Measurements from ENCODE around the gene BCL2A1. TPM values are rescaled to one million over a fixed set of nuclear protein-coding genes. Genes with fewer than 3 reads are reported as not detected.

Gene BCL2A1
- total RNA-seq, 1 experiment from 2014 or later = 4.7 TPM

GRCh38 chr15:79923079-79923514 lies 47.9 kb downstream of the BCL2A1 start:
- in situ Hi-C loops (cut with HindIII; ENCODE audit: low pct_unique_long_range_greater_than_20kb, low sequenced_read_pairs) = no loop called here
- no peaks in the 10 kb centered on the region for H3K27me3 ChIP-seq (ENCODE audit: control insufficient read depth, insufficient read depth, low read length)
- no TSS peak for BruUV-seq (replicated peaks)
- H3K27ac ChIP-seq (ENCODE audit: low read length) = peak overlapping the region; percentile 81
- H3K36me3 ChIP-seq (ENCODE audit: control insufficient read depth, insufficient read depth, low read length) = peaks cover 2% of the 10 kb centered on the region
- CTCF ChIA-PET = interaction anchor here (0.6 kb wide), 1 partner anchor 60 kb away, joined by 3 read pairs; no protein-coding TSS in a partner anchor
- ATAC-seq (peak; percentile 78), DNase-seq (ENCODE audit: low read depth, low spot score) (no peak)
- peak overlapping the region; percentile 97 for H3K4me3 ChIP-seq (ENCODE audit: low read depth in 2 of 2, low read length in 2 of 2)
- POLR2A ChIA-PET = interaction anchor here (1.1 to 1.4 kb wide), 2 partner anchors 8 to 47 kb away, joined by 3 to 8 read pairs; partner anchors contain the start of gene BCL2A1
- H3K4me1 ChIP-seq (ENCODE audit: control insufficient read depth, insufficient read depth, low read length) = 0 out of 2 replicates have a peak, but pooled peaks cover 3% of the 10 kb centered on the region
- intact Hi-C loops (cut with micrococcal nuclease; ENCODE audit: unreplicated experiment) = loop anchor here (5.0 kb wide), 1 partner anchor 44 kb away; no protein-coding TSS in a partner anchor
- H3K9me3 ChIP-seq (ENCODE audit: control insufficient read depth, insufficient read depth, low read depth, low read length) = peaks cover 32% of the 10 kb centered on the region
- TF ChIP-seq, protein P1, sequence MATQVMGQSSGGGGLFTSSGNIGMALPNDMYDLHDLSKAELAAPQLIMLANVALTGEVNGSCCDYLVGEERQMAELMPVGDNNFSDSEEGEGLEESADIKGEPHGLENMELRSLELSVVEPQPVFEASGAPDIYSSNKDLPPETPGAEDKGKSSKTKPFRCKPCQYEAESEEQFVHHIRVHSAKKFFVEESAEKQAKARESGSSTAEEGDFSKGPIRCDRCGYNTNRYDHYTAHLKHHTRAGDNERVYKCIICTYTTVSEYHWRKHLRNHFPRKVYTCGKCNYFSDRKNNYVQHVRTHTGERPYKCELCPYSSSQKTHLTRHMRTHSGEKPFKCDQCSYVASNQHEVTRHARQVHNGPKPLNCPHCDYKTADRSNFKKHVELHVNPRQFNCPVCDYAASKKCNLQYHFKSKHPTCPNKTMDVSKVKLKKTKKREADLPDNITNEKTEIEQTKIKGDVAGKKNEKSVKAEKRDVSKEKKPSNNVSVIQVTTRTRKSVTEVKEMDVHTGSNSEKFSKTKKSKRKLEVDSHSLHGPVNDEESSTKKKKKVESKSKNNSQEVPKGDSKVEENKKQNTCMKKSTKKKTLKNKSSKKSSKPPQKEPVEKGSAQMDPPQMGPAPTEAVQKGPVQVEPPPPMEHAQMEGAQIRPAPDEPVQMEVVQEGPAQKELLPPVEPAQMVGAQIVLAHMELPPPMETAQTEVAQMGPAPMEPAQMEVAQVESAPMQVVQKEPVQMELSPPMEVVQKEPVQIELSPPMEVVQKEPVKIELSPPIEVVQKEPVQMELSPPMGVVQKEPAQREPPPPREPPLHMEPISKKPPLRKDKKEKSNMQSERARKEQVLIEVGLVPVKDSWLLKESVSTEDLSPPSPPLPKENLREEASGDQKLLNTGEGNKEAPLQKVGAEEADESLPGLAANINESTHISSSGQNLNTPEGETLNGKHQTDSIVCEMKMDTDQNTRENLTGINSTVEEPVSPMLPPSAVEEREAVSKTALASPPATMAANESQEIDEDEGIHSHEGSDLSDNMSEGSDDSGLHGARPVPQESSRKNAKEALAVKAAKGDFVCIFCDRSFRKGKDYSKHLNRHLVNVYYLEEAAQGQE (IDR thresholded peaks at IDR 0.05; ENCODE audit: insufficient read depth in 1 of 2, low read depth in 2 of 2, low read length in 1 of 2) = no peak
- TF ChIP-seq TCF7L2 (IDR thresholded peaks at IDR 0.05; ENCODE audit: low read depth, low read length) (no peak), CTCF (IDR thresholded peaks at IDR 0.05) (no peak), SIN3A (IDR thresholded peaks at IDR 0.05; ENCODE audit: borderline replicate concordance, insufficient read depth, low read depth, low read length) (no peak), POLR2AphosphoS5 (IDR thresholded peaks at IDR 0.05; ENCODE audit: low read depth, low read length) (no peak)

GRCh38 chr15:79922512-79923078 lies 48.4 kb downstream of the BCL2A1 start:
- no peak for TF ChIP-seq TCF7L2 (IDR thresholded peaks at IDR 0.05; ENCODE audit: low read depth, low read length)
- TF ChIP-seq POLR2AphosphoS5 (IDR thresholded peaks at IDR 0.05; ENCODE audit: low read depth, low read length) = peak; percentile 16; the same call in 1 of the 2 replicates
- BruUV-seq (replicated peaks) = no TSS peak
- DNase-seq (ENCODE audit: low read depth, low spot score) = no peak
- 0 out of 2 replicates have a peak, but pooled peaks cover 3% of the 10 kb centered on the region for H3K4me1 ChIP-seq (ENCODE audit: control insufficient read depth, insufficient read depth, low read length)
- peak; percentile 22 for ATAC-seq
- CTCF ChIA-PET = no interaction called here
- H3K27me3 ChIP-seq (ENCODE audit: control insufficient read depth, insufficient read depth, low read length) = no peaks in the 10 kb centered on the region
- peak overlapping the region; percentile 81 for H3K27ac ChIP-seq (ENCODE audit: low read length)
- in situ Hi-C loops (cut with HindIII; ENCODE audit: low pct_unique_long_range_greater_than_20kb, low sequenced_read_pairs) (no loop called here), intact Hi-C loops (cut with micrococcal nuclease; ENCODE audit: unreplicated experiment) (loop anchor here (5.0 kb wide), 1 partner anchor 45 kb away; no protein-coding TSS in a partner anchor)
- H3K36me3 ChIP-seq (ENCODE audit: control insufficient read depth, insufficient read depth, low read length) = peaks cover 2% of the 10 kb centered on the region
- H3K4me3 ChIP-seq (ENCODE audit: low read depth in 2 of 2, low read length in 2 of 2) = peak overlapping the region; percentile 97
- H3K9me3 ChIP-seq (ENCODE audit: control insufficient read depth, insufficient read depth, low read depth, low read length) = peaks cover 37% of the 10 kb centered on the region
- POLR2A ChIA-PET = interaction anchor here (0.7 to 1.4 kb wide), 4 partner anchors 8 to 1875 kb away, joined by 3 to 8 read pairs (median 4); partner anchors contain the start of gene BCL2A1
